HG03039 (cell line): ENCODE data around the gene PSMG1.
A peak's percentile ranks its signal among the peaks of the same experiment; 100 is the strongest.
"Not testable (repeated sequence)": the region's sequence is repeated elsewhere in the genome, so short reads cannot be mapped to it uniquely, and the experiment has no call there.

ENCODE experiments used
- ATAC-seq: cut with Tn5 transposase; IDR thresholded peaks from one replicate; pipeline ENCODE4 v1.9.1; 2021; ENCODE audit warnings: mild to moderate bottlenecking, moderate library complexity; ENCODE audit not compliant: unreplicated experiment

PSMG1 gene

GRCh38 chr21:39183272-39184049 is at the start of gene PSMG1:
Gene PSMG1 (minus strand): TSS chr21:39183451. CDS start chr21:39183385, 66 bp downstream.
- peak; percentile 86 for ATAC-seq

- no peak for ATAC-seq
Measured at GRCh38 chr21:39232861-39233291, 49.6 kb upstream of the PSMG1 start.

GRCh38 chr21:39224930-39225329 is 41.7 kb upstream of the PSMG1 start:
- ATAC-seq = no peak

GRCh38 chr21:39221997-39222486 is 38.8 kb upstream of the PSMG1 start:
- no peak for ATAC-seq

- no peak for ATAC-seq
Measured at GRCh38 chr21:39221282-39221996, 38.2 kb upstream of the PSMG1 start.

GRCh38 chr21:39220875-39221274 is 37.6 kb upstream of the PSMG1 start:
- ATAC-seq = not testable (repeated sequence)

- ATAC-seq = no peak
Measured at GRCh38 chr21:39220150-39220549, 36.9 kb upstream of the PSMG1 start.

- no peak for ATAC-seq
Measured at GRCh38 chr21:39218082-39218409, 34.8 kb upstream of the PSMG1 start.

GRCh38 chr21:39217356-39218081 is 34.3 kb upstream of the PSMG1 start:
- ATAC-seq = no peak

GRCh38 chr21:39216290-39216689 is 33.0 kb upstream of the PSMG1 start:
- ATAC-seq = no peak

- ATAC-seq = no peak
Measured at GRCh38 chr21:39215078-39215477, 31.8 kb upstream of the PSMG1 start.

GRCh38 chr21:39209334-39209688 is 26.1 kb upstream of the PSMG1 start:
- no peak for ATAC-seq

GRCh38 chr21:39208624-39209333 is 25.5 kb upstream of the PSMG1 start:
- no peak for ATAC-seq

- no peak for ATAC-seq
Measured at GRCh38 chr21:39204134-39204533, 20.9 kb upstream of the PSMG1 start.

GRCh38 chr21:39198800-39199199 is 15.5 kb upstream of the PSMG1 start:
- ATAC-seq = no peak

GRCh38 chr21:39197448-39198233 is 14.4 kb upstream of the PSMG1 start:
- no peak for ATAC-seq

- no peak for ATAC-seq
Measured at GRCh38 chr21:39196838-39197237, 13.6 kb upstream of the PSMG1 start.

GRCh38 chr21:39196310-39196709 is 13.1 kb upstream of the PSMG1 start:
- no peak for ATAC-seq

- no peak for ATAC-seq
Measured at GRCh38 chr21:39193380-39193779, 10.1 kb upstream of the PSMG1 start.
